HG02885 (cell line): ENCODE measurements around the gene APEH.
"Not testable (repeated sequence)": the region's sequence is repeated elsewhere in the genome, so short reads cannot be mapped to it uniquely, and the experiment has no call there.

Experiments
- ATAC-seq: cut with Tn5 transposase; IDR thresholded peaks from one replicate; pipeline ENCODE4 v1.9.1; 2021; ENCODE audit warnings: mild to moderate bottlenecking; ENCODE audit not compliant: unreplicated experiment, poor library complexity

The APEH gene

DNA sequence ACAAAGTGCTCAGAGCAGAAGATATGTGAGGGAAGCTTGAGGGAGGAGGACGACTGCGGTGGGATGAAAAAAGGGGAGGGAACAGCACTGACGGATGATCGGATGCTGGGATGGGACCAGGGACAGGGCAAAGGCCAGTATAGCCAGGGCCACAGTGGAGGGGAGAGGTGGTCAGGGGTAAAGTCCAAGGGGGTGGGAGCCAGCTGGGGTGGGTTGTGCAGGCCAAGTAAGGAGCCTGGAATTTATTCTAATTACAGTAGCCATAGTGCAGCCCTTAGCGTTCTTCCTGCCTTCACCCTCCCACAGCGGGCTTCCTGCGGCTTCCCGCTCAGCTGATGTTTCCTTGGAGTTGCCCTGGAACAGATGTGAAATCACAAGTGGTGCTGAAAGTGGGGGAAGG lies 7.6 kb upstream of the APEH start:
- no peak for ATAC-seq

DNA sequence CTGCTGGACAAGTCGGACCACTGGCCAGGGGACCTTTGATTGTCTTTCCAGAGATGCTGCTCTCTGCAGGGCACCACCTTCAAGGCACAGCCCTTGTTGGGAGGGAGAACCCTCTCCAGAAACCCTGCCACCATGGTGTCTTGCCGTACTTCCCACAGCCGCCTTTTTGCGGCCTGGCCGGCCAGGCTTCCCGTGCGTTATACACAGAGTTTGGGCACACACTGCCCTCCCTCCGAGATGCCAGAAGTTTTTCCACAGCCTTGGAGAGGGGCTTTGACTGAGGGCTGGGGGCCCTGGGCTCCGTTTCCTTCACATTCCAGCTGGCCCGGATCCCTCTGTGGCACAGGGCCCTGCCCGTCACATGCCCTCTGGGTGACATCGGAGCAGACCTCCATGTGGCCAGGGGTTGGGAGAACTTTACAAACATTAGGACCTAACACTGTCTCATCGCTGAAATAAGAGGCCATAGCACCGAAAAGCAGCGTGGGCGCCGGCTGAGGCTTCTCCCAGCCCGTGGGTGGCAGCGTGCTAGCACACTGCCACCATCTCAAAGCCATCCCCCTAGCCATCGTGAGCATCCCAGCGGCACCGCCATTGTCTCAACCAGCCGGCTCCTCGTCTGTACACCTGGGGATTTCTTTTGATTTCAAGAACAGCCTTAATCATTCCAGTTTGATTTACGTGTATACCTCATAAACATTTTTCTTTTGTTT lies 6.3 kb upstream of the APEH start:
- no peak for ATAC-seq

- ATAC-seq, result no peak
Measured at GRCh38 chr3:49668414-49668797, 5.7 kb upstream of the APEH start.

GRCh38 chr3:49668861-49669260 lies 5.3 kb upstream of the APEH start:
- no peak for ATAC-seq

GRCh38 chr3:49669352-49669751 lies 4.8 kb upstream of the APEH start:
- ATAC-seq, result no peak

DNA sequence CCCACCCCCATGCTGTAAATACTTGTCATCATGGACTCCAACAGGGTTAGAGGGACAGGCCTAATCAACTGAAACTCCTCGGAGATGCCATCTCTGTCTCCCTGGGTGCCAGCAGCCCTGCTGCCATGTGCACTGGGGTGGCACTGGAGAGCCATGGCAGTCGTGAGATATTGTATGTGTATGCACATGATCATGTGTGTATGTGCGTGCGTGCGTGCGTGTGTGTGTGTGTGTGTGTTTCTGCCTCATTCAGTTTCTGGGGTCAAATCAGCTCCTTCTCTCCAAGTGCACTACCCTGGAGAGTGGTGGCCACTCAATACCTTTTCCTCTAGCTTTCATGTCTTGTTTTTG lies 3.2 kb upstream of the APEH start:
- ATAC-seq, result no peak

DNA sequence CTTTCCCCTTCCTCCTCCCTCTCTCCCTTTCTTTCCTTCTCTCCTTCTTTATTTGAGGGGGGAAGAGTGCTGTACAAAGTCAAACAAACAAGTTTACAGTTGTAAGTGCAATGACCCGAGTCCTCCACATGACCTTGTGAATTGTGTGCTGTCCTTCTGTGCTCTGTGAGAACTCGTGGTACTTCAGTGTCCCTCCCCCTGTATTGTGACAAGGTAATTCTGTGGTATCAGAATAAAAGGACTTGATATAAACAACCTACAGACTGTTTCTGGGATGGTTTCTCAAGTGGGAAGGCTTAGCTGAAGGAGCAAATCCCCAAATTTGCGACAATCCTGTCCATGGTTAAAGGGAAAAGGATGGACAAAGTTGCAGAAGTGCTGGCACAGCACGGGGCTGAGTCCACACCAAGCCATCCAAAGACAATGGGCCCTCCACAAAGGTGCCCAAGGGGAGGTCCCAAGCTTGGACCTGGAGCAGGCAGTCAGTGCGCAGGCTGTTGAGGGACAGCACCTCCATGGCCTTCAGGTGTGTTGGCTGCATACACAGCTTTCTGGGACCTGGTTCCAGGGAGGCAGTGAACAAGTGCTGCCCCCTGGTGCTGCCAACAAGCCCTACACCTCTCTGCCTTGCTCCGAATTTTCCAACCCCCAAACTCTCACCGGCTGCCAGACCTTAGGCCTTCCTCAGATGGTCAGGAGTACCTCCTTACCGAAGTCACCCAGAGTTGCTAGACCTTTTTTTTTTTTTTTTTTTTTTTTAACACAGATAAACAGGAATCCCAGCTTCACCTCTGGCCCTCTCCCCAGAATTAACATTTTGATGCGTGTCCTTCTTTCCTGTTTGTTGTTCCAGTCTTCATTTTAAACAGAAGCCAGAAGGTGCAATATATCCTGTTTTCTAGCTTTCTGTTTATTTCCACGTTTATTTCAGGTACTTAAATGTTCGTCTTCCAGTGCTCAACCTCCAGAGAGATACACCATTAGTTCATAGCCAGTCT lies 2.6 kb upstream of the APEH start:
- ATAC-seq, result no peak

GRCh38 chr3:49673121-49673714 lies 933 bp upstream of the APEH start:
- no peak for ATAC-seq

- ATAC-seq, result peak; percentile 30
Measured at GRCh38 chr3:49674497-49674983, 389 bp downstream of the APEH start.

GRCh38 chr3:49675912-49676311 lies 1.8 kb downstream of the APEH start:
- ATAC-seq, result no peak

DNA sequence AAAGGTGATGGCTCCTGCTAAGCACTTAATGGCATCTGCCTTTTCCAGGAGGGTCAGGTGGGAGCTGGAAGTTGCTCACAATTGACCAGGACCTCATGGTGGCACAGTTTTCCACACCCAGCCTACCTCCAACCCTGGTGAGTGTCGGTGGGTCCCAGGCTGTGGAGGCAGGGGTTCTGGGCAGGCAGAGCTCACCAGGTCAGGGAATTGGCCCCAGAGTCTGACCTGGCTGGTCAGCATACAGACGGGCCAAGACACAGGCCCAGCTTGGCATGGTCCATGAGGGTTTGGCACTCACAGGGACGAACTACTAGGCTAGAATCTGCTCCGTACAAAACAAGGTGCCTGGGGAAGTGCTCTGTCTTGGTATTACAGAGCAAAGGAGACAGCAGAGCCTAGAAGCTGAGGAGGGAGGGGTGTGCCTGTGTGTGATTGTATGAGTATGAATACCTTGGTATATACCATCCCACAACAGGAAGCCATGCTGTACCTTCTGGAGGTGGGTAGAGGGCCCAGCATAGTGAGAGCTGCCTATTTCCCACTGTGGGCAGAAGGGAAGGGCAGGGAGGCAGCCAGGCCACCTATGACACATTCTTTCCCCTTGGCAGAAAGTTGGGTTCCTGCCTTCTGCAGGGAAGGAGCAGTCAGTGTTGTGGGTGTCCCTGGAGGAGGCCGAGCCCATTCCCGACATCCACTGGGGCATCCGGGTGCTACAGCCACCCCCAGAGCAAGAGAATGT lies 6.5 kb downstream of the APEH start:
- ATAC-seq, result no peak

- ATAC-seq, result no peak
Measured at GRCh38 chr3:49681232-49681522, 7.0 kb downstream of the APEH start.

GRCh38 chr3:49681543-49681942 lies 7.4 kb downstream of the APEH start:
- ATAC-seq, result no peak

DNA sequence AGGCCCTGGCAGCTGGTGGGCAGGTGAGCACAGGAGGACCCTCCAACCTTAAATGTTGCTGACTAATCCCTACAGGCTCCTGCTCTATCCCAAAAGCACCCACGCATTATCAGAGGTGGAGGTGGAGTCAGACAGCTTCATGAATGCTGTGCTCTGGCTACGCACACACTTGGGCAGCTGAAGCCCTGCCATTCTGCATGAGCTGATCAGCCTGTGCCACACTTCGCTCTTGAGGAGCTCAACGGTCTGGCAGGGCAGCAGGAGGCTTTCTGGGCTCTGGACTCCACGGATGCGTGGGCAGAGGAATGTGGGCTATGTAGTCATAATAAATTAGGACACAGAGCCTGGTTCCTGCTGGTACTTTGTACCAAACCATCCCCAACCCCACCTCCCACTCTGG lies 9.0 kb downstream of the APEH start:
- no peak for ATAC-seq

DNA sequence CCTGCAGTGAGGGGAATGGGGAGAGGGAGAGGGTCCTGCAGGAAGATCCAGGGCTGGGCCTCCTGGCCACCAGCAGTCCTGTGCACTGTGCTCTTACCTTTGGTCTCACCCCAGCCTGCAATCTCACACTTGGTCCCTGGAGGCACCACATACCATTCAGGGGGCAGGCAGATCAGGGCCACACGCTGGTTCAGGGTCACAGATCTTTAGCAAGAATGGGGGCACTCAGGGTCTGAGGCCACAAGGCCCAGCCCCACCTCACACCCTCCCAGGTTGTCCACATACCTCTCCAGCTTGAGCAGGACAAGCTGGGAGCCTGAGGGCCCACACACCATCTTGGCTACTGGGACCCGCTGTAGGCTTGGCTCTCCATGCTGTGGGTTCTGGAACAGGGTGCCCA lies 10.3 kb downstream of the APEH start:
- not testable (repeated sequence) for ATAC-seq

GRCh38 chr3:49685103-49685502 lies 11.0 kb downstream of the APEH start:
- not testable (repeated sequence) for ATAC-seq

- ATAC-seq, result not testable (repeated sequence)
Measured at GRCh38 chr3:49685846-49686245, 11.7 kb downstream of the APEH start.

- ATAC-seq, result not testable (repeated sequence)
Measured at GRCh38 chr3:49686346-49686745, 12.2 kb downstream of the APEH start.

DNA sequence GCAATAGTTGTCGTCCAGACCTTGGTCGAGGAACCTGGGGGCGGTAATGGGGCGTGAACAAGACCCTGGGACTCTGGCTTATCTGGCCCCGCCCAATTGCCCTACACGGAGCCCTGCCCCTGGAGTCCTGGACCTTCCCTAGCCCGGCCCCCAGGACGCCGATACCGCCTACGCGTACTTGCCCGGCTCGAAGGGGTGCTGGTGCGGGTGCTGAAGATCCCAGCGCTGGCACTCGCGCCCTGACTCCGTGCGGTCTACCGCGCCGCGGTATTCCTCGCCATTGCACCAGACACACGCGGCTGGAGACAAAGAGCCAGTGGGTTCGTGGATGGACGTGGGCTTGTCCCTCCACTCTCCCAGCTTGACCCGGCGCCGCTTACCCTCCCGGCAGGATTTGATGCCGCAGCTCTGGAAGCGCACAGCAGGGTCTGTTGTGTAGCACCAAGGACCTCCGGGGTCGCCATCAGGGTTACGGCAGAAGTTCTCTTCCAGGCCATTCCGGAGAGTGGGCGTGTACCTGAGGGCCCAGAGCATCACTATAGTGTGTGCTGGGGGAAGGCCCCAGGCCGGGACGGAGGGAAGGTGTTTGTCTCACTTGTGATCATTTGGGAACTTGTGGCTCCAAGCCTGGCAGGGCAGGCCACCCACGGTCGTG lies 12.7 kb downstream of the APEH start:
- ATAC-seq, result not testable (repeated sequence)

DNA sequence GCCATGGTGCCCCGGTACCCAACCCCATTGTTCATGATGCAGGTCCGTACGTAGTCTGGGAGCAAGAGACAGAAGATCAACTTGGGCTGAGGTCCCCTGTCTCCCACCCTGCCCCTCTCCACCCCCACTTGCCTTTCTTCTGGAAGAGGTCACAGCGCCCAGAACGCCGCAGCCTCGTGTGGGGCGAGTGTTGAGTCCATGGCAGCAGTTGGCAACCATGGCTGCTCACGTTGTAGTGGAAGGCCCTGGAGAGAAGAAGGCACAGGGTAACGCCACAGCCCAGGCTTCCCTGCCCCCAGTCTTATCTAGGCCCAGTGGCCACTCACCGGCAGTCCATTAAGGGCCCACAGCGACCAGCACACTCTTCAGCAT lies 13.3 kb downstream of the APEH start:
- not testable (repeated sequence) for ATAC-seq
